ENCODE results near the gene PAPPA2. TPM values are rescaled to one million over a fixed set of nuclear protein-coding genes. Genes with fewer than 3 reads are reported as not detected.

The PAPPA2 gene
- total and polyA plus RNA-seq, 2 of the 4 experiments (the other 2 are of a cell fraction), result 0.10 to 0.18 TPM

- H3K56ac ChIP-seq (ENCODE audit: extremely low read depth, insufficient read depth, low read length), result no peak overlapping the region
- WGBS, 2 experiments (ENCODE audit: extremely low coverage in 2 of 2, insufficient read length in 1 of 2), result no CpG with 5 or more reads among the region's 1 CpG
- POLR2A ChIA-PET (ENCODE audit: unreplicated experiment), result no interaction called here
- no peak overlapping the region for H3K18ac ChIP-seq (ENCODE audit: low read depth, low read length)
- H3K4ac ChIP-seq (ENCODE audit: low read depth, low read length), result no peak overlapping the region
- no peaks in the 10 kb centered on the region for H3K4me1 ChIP-seq (ENCODE audit: control insufficient read depth, insufficient read depth, low read length)
- intact Hi-C loops (cut with micrococcal nuclease), result no loop called here
- no peak overlapping the region for H2AFZ ChIP-seq (replicated peaks; ENCODE audit: low read length, poor library complexity)
- no peaks in the 10 kb centered on the region for H3K36me3 ChIP-seq (ENCODE audit: control insufficient read depth, insufficient read depth, low read length)
- H3K23ac ChIP-seq (ENCODE audit: low read depth, low read length), result no peak overlapping the region
- H3K9me3 ChIP-seq (ENCODE audit: control insufficient read depth, insufficient read depth, low read length), result no peaks in the 10 kb centered on the region
- no peaks in the 10 kb centered on the region for H3K79me1 ChIP-seq (ENCODE audit: low read depth in 1 of 2, low read length in 2 of 2)
- no peak overlapping the region for H2BK120ac ChIP-seq (ENCODE audit: low read depth, low read length)
- in situ Hi-C loops (cut with MboI; ENCODE audit: low sequenced_read_pairs), result no loop called here
- no peak overlapping the region for H2AK9ac ChIP-seq (replicated peaks; ENCODE audit: low read depth, low read length, poor library complexity)
- no peaks in the 10 kb centered on the region for H3K27me3 ChIP-seq (ENCODE audit: control insufficient read depth, insufficient read depth, low read length)
- no peak overlapping the region for H4K91ac ChIP-seq (ENCODE audit: insufficient read depth, low read depth, low read length)
- H3K14ac ChIP-seq (replicated peaks; ENCODE audit: low read depth, low read length), result no peak overlapping the region
- no peak for ATAC-seq (ENCODE audit: low read depth)
- no peaks in the 10 kb centered on the region for H3K9me1 ChIP-seq (ENCODE audit: insufficient read depth, low read length)
- H4K8ac ChIP-seq (ENCODE audit: low read depth in 2 of 2, low read length in 2 of 2), result no peak overlapping the region
- no TSS peak for BruUV-seq (replicated peaks)
- CTCF ChIA-PET, result no interaction called here
- no peak for DNase-seq
- no peak overlapping the region for H4K5ac ChIP-seq (ENCODE audit: low read depth, low read length)
- TF ChIP-seq CTCF (conservative IDR thresholded peaks at IDR 0.05; ENCODE audit: low read depth, low read length) (no peak), USF2 (IDR thresholded peaks at IDR 0.05; ENCODE audit: low read depth, low read length) (no peak), MAZ (IDR thresholded peaks at IDR 0.05; ENCODE audit: borderline replicate concordance, low read depth, low read length) (no peak), MAFK (IDR thresholded peaks at IDR 0.05; ENCODE audit: low read depth, low read length) (no peak), BHLHE40 (IDR thresholded peaks at IDR 0.05; ENCODE audit: low read depth, low read length) (no peak), RFX5 (IDR thresholded peaks at IDR 0.05; ENCODE audit: low read depth, low read length) (no peak), SMC3 (IDR thresholded peaks at IDR 0.05; ENCODE audit: low read depth, low read length) (no peak), CEBPB (IDR thresholded peaks at IDR 0.05; ENCODE audit: low read depth, low read length) (no peak), RCOR1 (IDR thresholded peaks at IDR 0.05; ENCODE audit: insufficient replicate concordance, low read length) (no peak)
- no peak overlapping the region for H2BK20ac ChIP-seq (ENCODE audit: low read depth, low read length)
- no peak overlapping the region for H3K4me3 ChIP-seq (ENCODE audit: insufficient read depth, low read depth, low read length)
- no peak overlapping the region for H3K27ac ChIP-seq (ENCODE audit: insufficient read depth, low read length)
- dilution Hi-C loops (cut with HindIII; ENCODE audit: low sequenced_read_pairs, unreplicated experiment), result no loop called here
- H2BK5ac ChIP-seq (ENCODE audit: low read depth, low read length, poor library complexity, severe bottlenecking), result no peak overlapping the region
- no peak overlapping the region for H2AK5ac ChIP-seq (ENCODE audit: low read depth, low read length)
- no peaks in the 10 kb centered on the region for H4K20me1 ChIP-seq (ENCODE audit: insufficient read depth, low read length)
- H3K4me2 ChIP-seq (ENCODE audit: low read depth, low read length), result no peak overlapping the region
- H3K9ac ChIP-seq (ENCODE audit: low read depth, low read length), result no peak overlapping the region
- no peak overlapping the region for H2BK15ac ChIP-seq (ENCODE audit: low read depth, low read length)
Measured at GRCh38 chr1:176720838-176721237, 257.9 kb downstream of the PAPPA2 start.
